ENCODE results near the gene SRCIN1.
"Not testable (repeated sequence)": the region's sequence is repeated elsewhere in the genome, so short reads cannot be mapped to it uniquely, and the experiment has no call there.

SRCIN1 gene, protein sequence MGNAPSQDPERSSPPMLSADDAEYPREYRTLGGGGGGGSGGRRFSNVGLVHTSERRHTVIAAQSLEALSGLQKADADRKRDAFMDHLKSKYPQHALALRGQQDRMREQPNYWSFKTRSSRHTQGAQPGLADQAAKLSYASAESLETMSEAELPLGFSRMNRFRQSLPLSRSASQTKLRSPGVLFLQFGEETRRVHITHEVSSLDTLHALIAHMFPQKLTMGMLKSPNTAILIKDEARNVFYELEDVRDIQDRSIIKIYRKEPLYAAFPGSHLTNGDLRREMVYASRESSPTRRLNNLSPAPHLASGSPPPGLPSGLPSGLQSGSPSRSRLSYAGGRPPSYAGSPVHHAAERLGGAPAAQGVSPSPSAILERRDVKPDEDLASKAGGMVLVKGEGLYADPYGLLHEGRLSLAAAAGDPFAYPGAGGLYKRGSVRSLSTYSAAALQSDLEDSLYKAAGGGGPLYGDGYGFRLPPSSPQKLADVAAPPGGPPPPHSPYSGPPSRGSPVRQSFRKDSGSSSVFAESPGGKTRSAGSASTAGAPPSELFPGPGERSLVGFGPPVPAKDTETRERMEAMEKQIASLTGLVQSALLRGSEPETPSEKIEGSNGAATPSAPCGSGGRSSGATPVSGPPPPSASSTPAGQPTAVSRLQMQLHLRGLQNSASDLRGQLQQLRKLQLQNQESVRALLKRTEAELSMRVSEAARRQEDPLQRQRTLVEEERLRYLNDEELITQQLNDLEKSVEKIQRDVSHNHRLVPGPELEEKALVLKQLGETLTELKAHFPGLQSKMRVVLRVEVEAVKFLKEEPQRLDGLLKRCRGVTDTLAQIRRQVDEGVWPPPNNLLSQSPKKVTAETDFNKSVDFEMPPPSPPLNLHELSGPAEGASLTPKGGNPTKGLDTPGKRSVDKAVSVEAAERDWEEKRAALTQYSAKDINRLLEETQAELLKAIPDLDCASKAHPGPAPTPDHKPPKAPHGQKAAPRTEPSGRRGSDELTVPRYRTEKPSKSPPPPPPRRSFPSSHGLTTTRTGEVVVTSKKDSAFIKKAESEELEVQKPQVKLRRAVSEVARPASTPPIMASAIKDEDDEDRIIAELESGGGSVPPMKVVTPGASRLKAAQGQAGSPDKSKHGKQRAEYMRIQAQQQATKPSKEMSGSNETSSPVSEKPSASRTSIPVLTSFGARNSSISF

DNA sequence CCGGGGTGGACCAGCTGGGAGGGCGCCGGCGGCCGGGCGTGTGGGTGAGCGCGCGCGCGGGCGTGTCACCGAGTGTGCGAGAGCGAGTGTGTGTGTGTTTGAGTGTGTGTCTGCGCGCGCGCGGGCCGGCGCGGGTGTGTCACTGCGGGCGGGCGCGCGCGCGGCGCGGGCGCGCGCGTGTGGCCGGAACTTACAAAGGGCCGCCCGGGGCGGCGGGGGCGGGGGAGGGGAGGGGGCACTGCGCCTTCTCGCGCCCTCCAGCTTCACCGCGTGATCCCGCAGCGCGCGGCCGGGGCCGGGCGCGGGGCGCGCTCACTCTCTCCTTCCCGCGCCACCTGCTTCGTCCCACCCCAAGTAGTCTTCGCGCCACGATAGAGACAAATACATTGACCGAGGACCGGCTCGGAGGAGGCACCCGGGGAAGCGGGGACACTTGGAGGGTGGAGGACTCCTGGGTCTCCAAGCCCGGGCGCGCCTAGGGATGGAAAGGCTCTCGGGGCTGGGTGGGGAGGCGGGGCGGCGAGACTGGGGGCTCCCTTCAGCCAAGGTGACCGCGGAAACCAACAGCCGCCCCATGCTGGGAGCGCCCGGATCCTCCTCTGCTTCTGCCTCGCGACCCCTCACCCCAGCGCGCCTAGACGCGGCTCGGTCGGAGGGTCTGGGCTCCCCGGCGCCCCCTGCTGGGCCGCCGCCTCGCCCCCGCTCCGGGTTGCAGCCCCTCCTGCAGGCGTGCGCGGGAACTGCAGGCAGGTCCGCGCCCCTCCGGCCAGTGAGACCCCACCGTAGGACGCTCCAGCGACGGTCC, at the start of gene SRCIN1:
TSS of gene SRCIN1 (minus strand) at position 112 of the 805 bp plus-strand sequence. CDS start 247 bp downstream, outside the sequence.
- DNase-seq = no peak

DNA sequence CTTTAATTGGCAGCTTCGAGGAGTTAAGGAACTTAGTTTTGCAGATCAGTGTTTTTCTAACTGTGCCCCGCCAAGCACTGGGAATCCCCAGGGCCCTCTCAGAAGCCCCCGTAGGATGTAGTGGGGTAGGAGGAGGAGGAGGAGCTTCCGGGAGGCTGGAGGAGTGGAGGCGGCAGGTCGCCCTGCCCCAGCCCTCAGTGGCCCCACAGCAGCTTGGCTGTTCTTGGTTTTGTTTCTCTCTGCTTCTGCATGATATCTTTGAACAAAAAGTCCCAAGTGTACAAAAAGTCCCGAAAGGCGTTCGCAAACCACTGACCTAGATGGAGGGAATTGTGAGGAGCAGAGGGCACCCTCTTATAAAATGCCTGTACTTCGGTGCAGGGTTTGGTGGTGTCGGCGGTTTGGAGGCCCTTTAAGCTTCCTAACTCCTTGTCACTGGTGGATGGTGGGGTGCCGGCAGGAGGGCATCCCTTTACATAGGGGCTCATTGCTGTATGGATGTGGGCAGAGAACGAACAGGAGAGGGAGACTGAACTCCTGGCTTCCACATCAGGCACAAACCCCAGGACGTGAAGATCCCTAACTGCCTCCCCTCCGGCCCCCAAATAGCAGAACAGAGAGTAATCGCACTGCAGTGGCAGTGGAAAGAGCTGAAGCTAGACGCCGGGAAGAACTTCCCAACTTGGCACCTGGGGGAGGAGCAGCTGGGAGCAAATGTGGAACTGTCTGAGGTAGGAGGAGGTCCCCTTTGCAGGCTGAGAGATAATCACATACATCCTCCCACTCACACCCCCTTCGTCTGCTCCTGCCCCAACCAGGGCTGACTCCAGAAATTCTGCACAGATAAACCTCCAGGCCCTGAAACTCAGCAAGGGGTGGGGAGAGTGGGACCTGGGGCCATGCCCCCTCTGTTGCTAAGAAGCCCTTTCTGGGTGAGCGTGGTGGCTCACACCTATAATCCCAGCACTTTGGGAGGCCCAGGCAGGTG, 49.0 kb upstream of the SRCIN1 start:
- no peak for DNase-seq

DNA sequence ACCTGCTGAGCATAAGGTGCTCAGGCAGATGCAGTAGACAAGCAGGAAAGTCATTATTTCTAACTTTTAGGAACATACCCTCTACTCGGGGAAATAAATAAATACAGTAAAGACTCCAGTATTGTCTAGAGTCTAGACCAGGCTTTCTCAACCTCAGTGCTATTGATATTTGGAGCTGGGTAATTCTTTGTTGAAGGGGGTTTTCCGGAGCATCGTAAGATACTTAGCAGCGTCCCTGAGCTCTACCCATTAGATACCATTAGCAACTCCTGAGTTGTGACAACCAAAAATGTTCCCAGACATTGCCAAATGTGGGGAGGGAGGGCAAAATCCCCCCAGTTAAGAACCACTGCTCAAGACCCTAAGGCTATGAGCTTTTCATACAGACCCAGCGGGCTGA, 47.9 kb upstream of the SRCIN1 start:
- no peak for DNase-seq

DNA sequence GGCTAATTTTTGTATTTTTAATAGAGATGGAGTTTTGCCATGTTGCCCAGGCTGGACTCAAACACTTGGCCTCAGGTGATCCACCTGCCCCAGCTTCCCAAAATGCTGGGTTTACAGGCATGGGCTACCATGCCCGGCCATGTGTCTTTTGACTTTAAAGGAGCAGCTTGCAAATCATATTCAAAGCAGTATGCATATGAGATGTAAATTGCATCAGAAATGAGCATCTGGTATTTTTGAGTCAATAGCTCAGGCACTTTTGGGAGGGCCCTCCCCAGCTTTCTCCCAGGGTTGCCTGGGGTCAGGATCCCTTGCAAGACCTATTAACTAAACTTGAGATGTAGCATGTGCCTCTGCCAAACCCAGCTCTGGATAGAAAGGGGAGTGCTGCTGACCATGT, 47.5 kb upstream of the SRCIN1 start:
- no peak for DNase-seq

DNA sequence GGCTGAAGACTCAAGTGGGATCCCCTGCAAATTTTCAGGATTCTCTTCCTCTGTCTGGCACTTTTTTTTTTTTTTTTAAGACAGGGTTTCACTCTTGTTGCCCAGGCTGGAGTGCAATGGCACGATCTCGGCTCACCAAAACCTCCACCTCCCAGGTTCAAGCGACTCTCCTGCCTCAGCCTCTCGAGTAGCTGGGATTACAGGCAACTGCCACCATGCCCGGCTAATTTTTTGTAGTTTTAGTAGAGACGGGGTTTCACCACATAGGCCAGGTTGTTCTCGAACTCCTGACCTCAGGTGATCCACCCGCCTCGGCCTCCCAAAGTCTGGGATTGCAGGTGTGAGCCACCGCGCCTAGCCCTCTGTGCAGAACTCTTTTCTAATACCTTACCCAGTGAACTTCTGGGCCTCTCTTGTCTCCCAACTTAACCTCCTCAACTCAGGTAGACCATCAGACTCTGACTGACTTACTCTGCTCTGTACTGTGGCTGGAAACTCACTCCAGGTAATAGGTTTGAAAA, 45.0 kb upstream of the SRCIN1 start:
- DNase-seq = not testable (repeated sequence)

DNA sequence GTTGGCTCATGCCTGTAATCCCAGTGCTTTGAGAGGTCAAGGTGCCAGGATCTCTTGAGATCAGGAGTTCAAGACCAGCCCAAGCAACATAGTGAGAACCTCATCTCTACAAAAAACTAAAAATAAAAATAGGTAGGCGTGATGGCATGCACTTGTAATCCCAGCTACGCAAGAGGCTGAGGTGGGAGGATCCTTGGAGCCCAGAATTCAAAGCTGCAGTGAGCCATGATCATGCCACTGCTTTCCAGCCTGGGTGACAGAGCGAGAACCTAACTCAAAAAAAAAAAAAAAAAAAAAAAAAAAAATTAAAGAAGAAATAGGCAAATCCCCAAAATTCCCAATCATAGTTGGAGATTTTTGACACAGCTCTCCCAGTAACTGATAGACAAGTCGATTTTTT, 32.2 kb upstream of the SRCIN1 start:
- DNase-seq = no peak

DNA sequence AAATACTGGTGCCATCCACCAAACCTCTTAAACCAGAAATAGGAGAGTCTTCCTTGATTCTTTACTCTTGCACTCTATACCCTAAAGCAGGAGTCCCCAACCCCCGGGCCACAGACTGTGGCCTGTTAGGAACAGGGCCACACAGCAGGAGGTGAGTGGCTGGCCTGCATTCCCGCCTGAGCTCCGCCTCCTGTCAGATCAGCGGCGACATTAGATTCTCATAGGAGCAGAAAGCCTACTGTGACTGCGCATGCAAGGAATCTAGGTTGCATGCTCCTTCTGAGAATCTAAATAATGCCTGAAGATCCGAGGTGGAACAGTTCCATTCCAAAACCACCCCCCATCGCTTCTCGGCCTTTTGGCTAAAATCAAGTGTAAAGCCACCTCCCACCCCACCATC, 30.3 kb upstream of the SRCIN1 start:
- DNase-seq = no peak

DNA sequence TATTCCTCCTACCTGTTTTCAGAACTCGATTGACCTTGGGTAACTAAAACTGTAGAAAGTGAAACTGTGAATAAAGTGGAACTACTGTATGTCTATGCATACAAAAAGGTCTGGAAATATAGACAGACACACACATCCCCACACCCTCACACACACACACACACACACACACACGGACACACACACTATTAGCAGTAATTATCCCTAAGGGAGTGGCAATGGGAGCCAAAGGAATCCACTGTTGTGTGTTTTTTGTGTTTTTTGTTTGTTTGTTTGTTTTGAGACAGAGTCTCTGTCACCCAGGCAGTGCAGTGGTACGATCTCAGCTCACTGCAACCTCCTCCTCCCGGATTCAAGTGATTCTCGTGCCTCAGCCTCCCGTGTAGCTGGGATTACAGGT, 26.6 kb upstream of the SRCIN1 start:
- DNase-seq = no peak

DNA sequence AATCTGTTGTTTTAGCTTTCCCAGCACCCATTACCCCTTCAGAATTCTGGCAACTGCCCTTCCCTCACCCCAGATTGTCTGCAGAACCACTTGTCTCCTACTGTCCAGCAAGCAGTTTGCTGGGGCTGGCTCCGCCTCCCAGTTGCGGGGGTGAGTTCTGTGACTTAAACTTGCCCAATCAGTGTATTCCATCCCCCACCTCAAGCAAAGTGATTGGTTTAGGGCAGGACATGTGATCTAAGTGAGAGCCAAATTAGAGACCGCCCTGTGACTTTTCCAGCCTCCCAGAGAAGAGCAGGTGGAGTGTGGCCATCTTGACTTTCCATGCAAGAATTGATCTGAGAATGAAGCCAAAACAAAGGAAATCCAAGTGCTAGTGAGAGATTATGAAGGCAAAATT, 22.7 kb upstream of the SRCIN1 start:
- no peak for DNase-seq

DNA sequence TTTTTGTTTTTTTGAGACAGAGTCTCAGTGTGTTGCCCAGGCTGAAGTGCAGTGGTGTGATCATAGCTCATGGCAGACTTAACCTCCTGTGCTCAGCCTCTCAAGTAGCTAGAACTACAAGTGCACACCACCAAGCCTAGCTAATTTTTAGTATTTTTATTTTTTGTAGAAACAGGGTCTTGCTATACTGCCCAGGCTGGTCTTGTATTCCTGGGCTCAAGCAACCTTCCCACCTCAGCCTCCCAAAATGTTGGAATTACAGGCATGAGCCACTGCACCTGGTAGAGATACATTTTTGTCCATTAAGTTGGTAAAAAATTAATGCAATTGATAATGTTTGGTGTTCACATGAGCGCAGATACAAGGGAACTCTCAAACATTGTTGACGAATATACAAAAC, 22.2 kb upstream of the SRCIN1 start:
- DNase-seq = no peak

DNA sequence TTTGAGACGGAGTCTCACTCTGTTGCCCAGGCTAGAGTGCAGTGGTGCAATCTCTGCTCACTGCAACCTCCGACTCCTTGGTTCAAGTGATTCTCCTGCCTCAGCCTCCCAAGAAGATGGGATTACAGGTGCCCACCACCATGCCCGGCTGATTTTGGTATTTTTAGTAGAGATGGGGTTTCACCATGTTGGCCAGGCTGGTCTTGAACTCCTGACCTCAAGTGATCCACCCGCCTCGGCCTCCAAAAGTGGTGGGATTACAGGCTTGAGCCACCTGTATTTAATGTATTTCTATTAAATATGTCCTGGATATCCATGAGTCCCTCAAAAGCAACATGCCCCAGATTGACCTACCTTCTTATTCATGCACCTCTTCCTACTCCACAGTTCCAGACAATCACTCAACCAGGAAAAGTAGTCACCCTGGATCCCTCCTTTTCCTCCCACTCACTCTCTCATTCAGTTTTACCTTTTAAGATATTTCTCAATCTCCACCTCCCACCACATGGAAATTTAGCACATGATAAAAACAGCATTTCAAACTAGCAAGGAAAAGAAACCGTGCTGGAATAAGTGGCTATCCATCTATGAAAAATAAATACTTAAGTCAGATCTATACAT, 21.0 kb upstream of the SRCIN1 start:
- DNase-seq = not testable (repeated sequence)

DNA sequence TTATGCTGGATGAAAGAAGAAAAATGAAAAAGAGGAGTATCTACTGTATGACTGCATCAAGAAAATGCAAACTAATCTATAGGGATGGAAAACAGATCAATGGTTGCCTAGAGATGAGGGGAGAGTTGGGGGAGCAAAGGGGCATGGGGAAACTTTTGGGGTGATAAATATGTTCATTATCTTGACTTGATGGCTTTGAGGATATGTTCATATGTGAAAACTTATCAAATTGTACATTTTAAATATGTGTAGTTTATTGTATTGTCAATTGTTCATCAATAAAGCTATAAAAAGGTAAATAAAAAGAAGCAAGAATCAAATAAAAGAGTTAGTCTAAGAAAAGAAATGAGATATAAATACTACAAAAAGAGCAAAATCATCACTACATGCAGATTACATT, 19.7 kb upstream of the SRCIN1 start:
- DNase-seq = no peak

DNA sequence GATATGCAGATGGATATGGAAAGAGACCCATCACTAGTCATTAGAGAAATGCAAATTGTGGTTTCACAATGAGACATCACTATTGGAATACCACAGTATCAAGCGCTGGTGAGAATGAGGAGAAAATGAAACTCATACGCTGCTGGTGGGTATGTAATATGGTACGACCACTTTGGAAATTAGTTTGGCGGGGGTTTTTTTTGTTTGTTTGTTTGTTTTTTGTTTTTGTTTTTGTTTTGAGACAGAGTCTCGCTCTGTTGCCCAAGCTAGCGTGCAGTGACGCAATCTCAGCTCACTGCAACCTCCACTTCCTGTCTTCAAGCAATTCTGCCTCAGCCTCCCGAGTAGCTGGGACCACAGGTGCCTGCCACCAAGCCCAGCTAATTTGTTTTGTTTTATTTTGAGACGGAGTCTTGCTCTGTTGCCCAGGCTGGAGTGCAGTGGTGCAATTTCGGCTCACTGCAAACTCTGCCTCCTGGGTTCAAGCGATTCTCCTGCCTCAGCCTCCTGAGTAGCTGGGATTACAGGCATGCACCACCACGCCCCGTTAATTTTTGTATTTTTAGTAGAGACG, 19.1 kb upstream of the SRCIN1 start:
- not testable (repeated sequence) for DNase-seq

DNA sequence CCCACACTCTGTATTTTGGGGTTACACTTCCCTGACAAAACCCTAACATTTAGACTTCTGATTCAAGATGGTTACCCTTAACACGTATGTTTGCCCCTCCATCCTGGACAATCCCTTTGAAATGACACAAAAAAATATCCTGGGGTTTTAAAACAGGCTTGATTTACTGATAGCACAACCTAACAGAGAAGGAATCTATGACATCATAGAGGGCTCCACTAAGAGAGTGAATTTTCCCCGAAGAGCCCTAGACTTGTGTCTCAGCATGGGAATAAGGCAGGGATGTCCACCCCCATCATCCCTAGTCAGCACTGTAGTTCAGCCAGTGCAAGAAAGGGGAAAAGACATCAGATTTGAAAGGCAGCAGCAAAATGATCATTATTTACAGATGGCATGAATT, 15.8 kb upstream of the SRCIN1 start:
- no peak for DNase-seq

DNA sequence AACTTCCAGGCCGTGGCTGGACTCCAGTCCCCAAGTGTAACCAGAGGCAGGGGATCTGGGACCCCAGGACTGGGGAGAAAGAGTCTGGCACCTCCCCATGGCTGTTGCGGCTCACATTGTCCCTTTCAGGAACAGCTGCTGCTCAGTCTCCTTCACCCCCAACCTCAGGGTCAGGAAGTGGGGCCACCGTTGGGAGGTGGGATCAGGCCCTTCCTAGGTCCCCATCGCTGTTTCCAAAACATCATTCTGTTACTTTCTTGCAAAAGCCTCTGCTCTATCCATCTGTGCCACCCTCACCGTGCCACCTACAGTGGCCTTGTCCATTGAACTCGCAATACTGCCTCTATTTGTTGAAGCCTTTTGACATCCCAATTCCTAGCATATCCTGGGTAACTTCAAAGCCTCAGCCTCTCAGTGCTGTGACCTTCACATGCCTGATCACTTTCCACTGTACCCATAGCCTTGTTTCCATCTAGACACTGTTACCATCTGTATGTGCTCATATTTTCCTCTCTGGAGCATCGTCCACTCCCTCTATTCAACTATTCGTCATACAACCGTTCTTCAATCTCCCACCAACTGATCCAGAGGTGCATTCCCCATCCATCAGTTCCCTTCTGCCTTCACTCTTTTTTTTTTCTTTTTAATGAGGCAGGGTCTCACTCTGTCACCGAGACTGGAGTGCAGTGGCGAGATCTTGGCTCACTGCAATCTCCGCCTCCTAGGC, 15.0 kb upstream of the SRCIN1 start:
- DNase-seq = no peak

DNA sequence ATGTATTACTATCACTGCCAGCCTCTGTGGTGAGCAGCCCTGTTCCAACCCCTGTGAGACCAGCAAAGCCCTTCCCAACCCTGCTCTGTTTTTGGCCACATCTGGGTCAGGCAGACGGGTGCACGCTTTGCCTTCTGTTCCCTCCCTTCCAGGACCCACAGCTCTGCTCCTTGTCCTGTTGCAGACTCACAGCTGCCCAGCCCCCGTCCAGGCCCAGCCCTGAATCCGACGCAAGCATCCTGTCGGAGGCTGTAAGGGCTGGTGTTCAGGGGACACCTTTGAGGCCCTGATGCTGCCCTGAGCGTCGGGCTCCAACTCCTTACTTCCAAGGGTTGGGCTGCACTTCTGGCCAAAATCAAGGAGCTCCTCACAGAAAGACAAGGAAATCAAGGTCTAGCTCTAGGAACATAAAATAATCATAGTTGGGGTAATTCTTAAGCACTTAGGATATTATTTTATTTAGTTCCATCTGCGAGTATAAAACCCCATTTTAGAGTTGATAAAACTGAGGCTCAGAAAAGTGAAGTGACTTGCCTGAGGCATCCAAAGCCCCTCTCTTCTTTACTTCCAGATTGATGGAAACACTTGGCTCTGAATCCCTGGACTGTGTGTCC, 14.3 kb upstream of the SRCIN1 start:
- no peak for DNase-seq

DNA sequence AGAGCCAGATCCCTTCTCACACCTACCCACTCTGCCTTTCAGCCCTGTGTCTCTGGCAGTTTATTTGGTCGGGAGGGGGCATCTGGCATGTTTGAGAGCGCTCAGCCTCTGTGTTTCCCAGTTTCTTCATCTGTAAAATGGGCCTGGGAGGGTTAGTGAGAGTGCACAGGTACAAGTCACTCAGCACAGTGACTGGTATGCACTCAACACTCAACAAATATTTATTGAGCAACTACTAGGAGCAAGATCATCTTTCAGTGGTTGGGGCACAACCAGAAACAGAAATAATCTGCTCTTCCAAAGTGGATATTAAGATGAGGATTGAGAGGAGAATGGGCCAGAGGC, 13.7 kb upstream of the SRCIN1 start:
- DNase-seq = no peak

DNA sequence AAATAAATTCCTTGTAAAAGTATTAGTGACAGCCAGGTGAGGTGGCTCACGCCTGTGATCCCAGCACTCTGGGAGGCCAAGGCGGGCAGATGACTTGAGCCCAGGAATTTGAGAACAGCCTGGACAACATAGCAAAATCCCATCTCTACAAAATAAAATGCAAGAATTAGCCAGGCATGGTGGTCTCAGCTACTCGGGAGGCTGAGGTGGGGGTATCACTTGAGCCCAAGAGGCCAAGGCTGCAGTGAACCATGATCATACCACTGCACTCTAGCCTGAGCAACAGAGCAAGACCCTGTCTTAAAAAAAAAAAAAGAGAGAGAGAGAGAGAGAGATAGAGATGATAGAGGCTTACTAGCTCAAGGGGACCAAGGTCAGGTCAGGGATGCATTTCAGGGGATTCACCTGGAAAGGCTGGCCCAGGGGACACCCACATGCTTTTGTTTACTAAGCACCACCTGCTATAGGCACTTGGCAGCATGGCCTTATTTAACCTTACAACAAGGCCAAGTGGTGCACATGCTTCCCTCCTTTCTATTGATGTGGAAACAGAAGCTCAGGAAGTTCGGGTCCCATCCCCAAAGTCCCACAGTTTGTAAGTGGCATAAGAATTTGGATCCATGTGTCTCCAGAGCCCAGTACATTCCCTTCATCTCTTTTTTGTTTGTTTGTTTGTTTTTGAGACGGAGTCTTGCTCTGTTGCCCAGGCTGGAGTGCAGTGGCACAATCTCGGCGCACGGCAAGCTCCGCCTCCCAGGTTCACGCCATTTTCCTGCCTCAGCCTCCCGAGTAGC, 12.4 kb upstream of the SRCIN1 start:
- no peak for DNase-seq
